ENCODE results near the gene TP53TG5. TPM values are rescaled to one million over a fixed set of nuclear protein-coding genes. Genes with fewer than 3 reads are reported as not detected.

The TP53TG5 gene
- total and polyA plus RNA-seq, 2 of the 8 experiments (the other 6 are each of a cell fraction or from before 2014, with no cell fraction given) = not detected

- TF ChIP-seq SAP30 (IDR thresholded peaks at IDR 0.05; ENCODE audit: insufficient read depth, insufficient replicate concordance, low read length) = no peak
- TF ChIP-seq EGR1 (IDR thresholded peaks at IDR 0.05; ENCODE audit: borderline replicate concordance, low read depth, low read length) = no peak
- no peak for TF ChIP-seq EP300 (IDR thresholded peaks at IDR 0.05; ENCODE audit: borderline replicate concordance in 1 of 2, low read depth in 2 of 2, low read length in 2 of 2)
- TF ChIP-seq NRF1 (IDR thresholded peaks at IDR 0.05; ENCODE audit: low read depth, low read length) = no peak
These were observed 29.9 kb upstream of the TP53TG5 start, which contains the start of gene DBNDD2 (continued) for GRCh38 chr20:45407783-45408645.

Measured in H1 (cell line).